ENCODE data around the gene HSD17B4. TPM values are rescaled to one million over a fixed set of nuclear protein-coding genes. Genes with fewer than 3 reads are reported as not detected.
"Not testable (repeated sequence)": the region's sequence is repeated elsewhere in the genome, so short reads cannot be mapped to it uniquely, and the experiment has no call there.

HSD17B4 gene
- total RNA-seq, 4 donors from 2014 or later = 159 to 288 (median 224) TPM

DNA sequence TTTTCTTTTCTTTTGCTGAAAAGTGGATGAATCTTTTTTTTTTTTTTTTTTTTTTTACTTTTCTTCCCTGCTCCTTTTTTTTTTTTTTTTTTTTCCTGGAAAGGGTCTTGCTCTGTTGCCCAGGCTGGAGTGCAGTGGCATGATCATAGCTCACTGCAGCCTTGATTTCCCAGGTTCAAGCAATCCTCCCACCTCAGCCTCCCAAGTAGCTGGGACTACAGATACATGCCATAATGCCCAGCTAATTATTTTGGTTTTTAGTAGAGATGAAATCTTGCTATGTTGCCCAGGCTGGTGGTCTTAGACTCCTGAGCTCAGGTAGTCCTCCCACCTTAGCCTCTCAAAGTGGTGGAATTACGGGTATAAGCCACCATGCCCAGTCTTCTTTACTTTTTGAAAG, 20.9 kb downstream of the HSD17B4 start:
- TF ChIP-seq POLR2A (IDR thresholded peaks at IDR 0.05) = no peak
- TF ChIP-seq, protein P1, sequence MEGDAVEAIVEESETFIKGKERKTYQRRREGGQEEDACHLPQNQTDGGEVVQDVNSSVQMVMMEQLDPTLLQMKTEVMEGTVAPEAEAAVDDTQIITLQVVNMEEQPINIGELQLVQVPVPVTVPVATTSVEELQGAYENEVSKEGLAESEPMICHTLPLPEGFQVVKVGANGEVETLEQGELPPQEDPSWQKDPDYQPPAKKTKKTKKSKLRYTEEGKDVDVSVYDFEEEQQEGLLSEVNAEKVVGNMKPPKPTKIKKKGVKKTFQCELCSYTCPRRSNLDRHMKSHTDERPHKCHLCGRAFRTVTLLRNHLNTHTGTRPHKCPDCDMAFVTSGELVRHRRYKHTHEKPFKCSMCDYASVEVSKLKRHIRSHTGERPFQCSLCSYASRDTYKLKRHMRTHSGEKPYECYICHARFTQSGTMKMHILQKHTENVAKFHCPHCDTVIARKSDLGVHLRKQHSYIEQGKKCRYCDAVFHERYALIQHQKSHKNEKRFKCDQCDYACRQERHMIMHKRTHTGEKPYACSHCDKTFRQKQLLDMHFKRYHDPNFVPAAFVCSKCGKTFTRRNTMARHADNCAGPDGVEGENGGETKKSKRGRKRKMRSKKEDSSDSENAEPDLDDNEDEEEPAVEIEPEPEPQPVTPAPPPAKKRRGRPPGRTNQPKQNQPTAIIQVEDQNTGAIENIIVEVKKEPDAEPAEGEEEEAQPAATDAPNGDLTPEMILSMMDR (IDR thresholded peaks at IDR 0.05) = no peak
- H3K27ac ChIP-seq = no peak overlapping the region
- H3K4me1 ChIP-seq = no peaks in the 10 kb centered on the region
- H3K4me3 ChIP-seq = no peak overlapping the region
- peaks cover 0 to 38% (median 0%) of the 10 kb centered on the region in 3 donors for H3K36me3 ChIP-seq
- DNase-seq = no peak
- H3K27me3 ChIP-seq = no peaks in the 10 kb centered on the region
- H3K9me3 ChIP-seq = peaks cover 0 to 7% (median 0%) of the 10 kb centered on the region in 4 donors

DNA sequence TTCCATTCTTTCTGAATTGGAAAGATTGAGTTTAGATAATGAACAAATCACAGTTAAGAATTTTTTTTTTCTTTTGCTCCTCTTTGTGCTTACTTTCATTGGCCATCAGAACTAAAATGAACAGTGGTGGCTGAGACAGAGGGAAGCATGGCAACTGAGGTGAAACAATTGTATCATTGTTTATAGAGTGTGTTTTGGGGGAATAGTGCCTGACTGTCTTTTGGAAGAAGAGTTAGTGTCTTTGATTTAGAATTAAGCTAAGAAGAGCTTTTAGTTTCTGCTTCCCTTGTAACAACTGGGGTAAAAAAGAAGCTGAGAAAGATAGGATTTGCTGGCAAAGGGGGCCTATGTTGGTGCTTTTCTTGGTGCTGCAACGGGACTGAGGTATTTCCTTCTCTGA, 24.0 kb downstream of the HSD17B4 start:
- H3K4me1 ChIP-seq = no peaks in the 10 kb centered on the region
- H3K36me3 ChIP-seq = peaks cover 0 to 59% (median 0%) of the 10 kb centered on the region in 3 donors
- H3K9me3 ChIP-seq = no peaks in the 10 kb centered on the region
- no peak for DNase-seq
- no peaks in the 10 kb centered on the region for H3K27me3 ChIP-seq
- no peak overlapping the region for H3K27ac ChIP-seq
- TF ChIP-seq, protein P1 (IDR thresholded peaks at IDR 0.05) = no peak
- TF ChIP-seq POLR2A (IDR thresholded peaks at IDR 0.05) = no peak
- no peak overlapping the region for H3K4me3 ChIP-seq

DNA sequence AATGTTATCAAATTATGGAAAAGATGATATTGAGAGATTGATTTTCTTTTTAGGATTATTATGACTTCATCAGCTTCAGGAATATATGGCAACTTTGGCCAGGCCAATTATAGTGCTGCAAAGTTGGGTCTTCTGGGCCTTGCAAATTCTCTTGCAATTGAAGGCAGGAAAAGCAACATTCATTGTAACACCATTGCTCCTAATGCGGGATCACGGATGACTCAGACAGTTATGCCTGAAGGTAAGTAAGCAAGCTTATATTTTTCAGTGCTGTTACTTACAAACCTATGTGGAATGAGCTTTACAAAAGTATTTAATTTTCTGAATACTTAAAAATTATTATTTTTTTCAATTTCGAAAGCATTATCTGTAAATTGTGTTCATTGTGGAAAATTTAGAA, 26.5 kb downstream of the HSD17B4 start:
- H3K27me3 ChIP-seq = no peaks in the 10 kb centered on the region
- no peak overlapping the region for H3K27ac ChIP-seq
- no peak overlapping the region for H3K4me3 ChIP-seq
- no peak for DNase-seq
- peaks cover 0 to 66% (median 0%) of the 10 kb centered on the region in 3 donors for H3K36me3 ChIP-seq
- no peak for TF ChIP-seq POLR2A (IDR thresholded peaks at IDR 0.05)
- TF ChIP-seq, protein P1 (IDR thresholded peaks at IDR 0.05) = no peak
- no peaks in the 10 kb centered on the region for H3K9me3 ChIP-seq
- H3K4me1 ChIP-seq = no peaks in the 10 kb centered on the region

DNA sequence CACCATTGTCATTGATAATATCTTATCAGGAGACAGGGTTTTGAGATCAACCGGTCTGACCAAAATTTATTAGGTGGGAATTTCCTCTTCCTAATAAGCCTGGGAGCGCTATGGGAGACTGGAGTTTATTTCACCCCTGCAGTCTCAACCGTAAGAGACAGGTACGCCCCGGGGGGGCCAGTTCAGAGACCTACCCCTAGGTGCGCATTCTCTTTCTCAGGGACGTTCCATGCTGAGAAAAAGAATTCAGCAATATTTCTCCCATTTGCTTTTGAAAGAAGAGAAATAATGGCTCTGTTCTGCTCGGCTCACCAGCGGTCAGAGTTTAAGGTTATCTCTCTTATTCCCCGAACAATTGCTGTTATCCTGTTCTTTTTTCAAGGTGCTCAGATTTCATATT, 28.3 kb downstream of the HSD17B4 start:
- not testable (repeated sequence) for H3K27ac ChIP-seq, H3K9me3 ChIP-seq, H3K27me3 ChIP-seq, DNase-seq, H3K4me1 ChIP-seq, H3K4me3 ChIP-seq
- peaks cover 0 to 63% (median 0%) of the 10 kb centered on the region in 3 donors for H3K36me3 ChIP-seq

DNA sequence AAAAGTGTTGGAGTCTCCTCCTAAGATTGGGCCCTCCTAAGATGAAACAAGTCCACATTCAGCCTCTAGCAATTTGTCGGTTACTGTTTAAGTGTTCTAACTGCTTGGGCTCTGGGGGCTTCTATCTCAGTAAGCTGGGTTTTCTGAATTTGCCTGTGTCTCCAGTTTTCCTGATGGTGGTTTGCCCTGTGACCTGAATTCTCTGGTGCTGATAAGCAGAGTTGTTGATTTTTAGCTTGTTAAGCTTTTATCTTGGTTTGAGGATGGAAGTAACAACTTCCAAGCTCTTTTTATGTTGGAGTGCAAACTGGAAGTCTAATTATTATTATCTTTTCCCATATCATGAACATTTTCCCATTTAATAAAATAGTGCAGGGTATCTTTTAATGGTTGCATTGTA, 30.9 kb downstream of the HSD17B4 start:
- Histone ChIP-seq H3K36me3 (peaks cover 0 to 72% (median 0%) of the 10 kb centered on the region in 3 donors), H3K4me1 (no peaks in the 10 kb centered on the region), H3K9me3 (no peaks in the 10 kb centered on the region), H3K27ac (no peak overlapping the region), H3K4me3 (no peak overlapping the region), H3K27me3 (no peaks in the 10 kb centered on the region)
- no peak for DNase-seq
- TF ChIP-seq, protein P1 (IDR thresholded peaks at IDR 0.05) = no peak
- no peak for TF ChIP-seq POLR2A (IDR thresholded peaks at IDR 0.05)

DNA sequence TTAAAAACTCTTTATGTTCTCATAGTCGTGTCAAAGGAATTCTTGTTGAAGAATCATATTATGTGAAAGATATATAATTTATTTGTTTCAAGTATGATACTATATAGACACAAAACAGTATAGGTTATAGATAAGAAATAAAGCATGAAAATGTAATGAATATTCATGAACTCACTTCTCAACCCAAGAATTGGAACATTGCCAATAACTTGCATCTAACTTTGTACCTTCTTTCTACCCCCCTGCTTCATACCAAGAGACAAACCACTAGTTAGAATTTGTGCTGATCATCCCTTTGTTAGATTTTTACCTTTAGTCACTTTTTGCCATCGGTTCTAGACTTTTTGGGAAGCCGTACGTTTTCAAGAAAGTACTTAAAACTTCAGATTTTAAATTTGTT, 32.6 kb downstream of the HSD17B4 start:
- Histone ChIP-seq H3K27me3 (no peaks in the 10 kb centered on the region), H3K36me3 (peaks cover 0 to 69% (median 0%) of the 10 kb centered on the region in 3 donors), H3K4me1 (no peaks in the 10 kb centered on the region), H3K9me3 (no peaks in the 10 kb centered on the region), H3K4me3 (no peak overlapping the region), H3K27ac (no peak overlapping the region)
- no peak for TF ChIP-seq POLR2A (IDR thresholded peaks at IDR 0.05)
- TF ChIP-seq, protein P1 (IDR thresholded peaks at IDR 0.05) = no peak
- DNase-seq = no peak

Data from Peyer's patch (tissue), 4 donors.